NCI-H1436 treated with DMSO at 0.1 percent for 48 hours (cell line): Measurements from ENCODE around the gene WSB2.
"Not testable (repeated sequence)": the region's sequence is repeated elsewhere in the genome, so short reads cannot be mapped to it uniquely, and the experiment has no call there.

Source experiments
- DNase-seq: peaks from one replicate; lab custom pipeline; 2025; lab: John Stamatoyannopoulos, UW

The WSB2 gene

GRCh38 chr12:118035190-118036041 is 25.6 kb downstream of the WSB2 start:
- DNase-seq = no peak

DNA sequence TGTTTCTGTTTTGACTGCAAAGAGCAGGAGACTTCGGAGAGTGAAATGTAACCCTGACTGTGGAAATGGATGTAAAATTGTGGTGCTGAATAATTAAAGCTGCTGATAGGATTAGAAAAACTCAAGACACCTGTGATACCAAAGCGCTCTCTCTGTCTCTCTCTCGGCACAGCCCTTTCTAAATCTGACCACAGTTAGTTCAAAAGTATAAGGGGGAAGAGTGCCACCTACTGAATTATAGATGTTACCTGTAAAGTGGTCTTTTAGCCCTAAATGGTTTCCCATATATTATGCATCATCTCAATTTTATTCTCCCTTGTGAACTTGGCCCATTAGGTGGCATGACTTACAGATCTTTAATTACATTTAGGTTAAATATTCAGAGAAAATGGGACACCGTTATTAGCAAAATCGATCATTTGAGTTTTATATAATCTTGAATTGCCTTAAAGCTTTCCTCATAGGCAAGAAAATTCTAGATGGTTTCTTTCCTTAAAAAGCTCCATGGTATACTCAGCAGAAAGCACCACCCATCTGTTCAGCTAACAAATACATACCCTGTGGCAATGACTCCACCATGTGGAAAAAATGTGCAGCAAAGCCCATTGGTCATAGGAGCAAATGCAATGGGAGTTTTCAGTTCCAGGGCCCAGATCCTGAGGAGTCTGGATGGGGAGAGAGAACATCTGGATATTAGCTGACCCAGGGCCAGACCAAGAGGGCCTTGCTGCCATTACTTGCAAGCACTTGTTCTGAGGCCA is 26.4 kb downstream of the WSB2 start:
- DNase-seq = no peak

DNA sequence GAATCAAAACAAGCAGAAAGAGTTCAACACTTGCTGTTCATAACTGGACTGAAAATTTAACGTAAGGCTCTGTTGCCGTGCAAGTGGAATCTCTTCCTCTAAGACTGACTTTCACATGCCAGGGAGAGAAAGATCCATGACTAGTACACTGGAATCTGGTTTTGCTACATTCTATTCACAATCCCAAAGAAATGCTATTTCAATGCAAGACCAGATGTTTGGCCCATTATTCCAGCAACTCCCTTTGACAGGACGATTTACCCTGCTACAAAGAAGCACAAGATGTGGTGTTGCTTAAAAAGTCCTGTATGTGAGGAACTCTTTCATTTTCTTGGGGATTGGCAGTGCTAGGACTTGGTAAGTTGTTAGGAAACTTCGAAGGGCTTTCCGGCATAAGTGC is 27.1 kb downstream of the WSB2 start:
- DNase-seq = no peak

DNA sequence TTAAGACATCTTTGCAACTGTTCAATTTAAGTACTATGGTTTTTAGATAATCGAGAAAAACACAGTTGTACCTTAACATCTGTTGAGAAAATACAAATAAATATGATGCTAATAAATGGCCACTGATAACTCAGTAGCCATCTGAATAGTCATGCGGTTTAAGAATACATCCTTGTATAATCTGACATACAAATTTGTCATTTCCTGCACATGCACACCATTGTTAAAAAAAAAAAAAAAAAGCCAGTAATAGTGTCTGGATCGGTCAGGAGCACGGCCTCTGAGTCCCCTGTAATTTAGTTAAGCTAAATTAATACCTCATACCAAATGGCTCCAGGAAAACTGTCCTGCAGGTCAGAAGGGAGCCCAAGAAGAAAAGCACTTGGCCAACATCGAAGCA is 27.7 kb downstream of the WSB2 start:
- DNase-seq = no peak

DNA sequence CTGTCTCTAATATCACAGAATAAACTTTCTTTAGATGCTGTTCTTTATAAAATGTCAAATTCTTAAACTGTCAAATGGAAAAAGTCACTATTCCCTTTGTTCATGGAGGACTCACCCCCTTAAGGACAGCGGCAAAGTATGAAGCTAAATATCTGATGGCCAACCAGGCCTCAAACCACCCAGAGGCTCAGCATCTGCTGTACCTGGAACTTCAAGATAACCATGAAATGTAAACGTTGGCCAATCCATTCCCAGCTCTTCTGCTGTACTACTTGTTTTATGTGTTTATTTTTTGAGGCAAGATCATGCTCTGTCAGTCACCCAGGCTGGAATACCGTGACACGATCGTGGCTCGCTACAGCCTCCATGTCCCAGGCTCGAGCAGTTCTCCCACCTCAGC is 28.8 kb downstream of the WSB2 start:
- no peak for DNase-seq

GRCh38 chr12:118029166-118029565 is 31.8 kb downstream of the WSB2 start:
- no peak for DNase-seq

- DNase-seq = no peak
These were observed 35.8 kb downstream of the WSB2 start for GRCh38 chr12:118025168-118025567.

DNA sequence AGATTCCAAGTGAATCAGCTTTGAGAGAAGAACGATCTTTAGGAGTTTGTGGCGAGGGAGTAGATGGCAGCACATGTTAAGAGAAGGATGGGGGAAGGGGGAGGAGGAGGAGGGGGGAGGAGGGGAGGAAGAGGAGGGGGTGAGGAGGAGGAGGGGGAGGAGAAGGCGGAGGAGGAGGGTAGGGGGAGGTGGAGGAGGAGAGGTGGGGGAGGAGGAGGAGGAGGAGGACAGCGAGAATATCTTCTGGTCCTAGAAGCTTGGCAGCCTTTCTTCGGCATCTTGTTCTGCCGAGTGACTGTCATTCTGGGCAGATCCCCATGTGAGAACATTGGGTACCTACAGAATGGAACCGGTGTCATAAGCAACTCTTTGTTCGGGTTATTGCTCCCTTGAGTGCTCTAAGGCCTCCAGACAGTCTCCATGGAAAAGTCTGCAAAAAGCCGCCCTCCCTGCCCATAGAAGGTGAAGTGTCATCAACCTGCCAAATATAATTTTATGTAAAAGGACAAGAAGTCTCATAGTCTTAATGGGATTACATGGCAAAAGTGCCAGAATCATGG is 37.6 kb downstream of the WSB2 start:
- DNase-seq = no peak

GRCh38 chr12:118022728-118023109 is 38.3 kb downstream of the WSB2 start:
- no peak for DNase-seq

DNA sequence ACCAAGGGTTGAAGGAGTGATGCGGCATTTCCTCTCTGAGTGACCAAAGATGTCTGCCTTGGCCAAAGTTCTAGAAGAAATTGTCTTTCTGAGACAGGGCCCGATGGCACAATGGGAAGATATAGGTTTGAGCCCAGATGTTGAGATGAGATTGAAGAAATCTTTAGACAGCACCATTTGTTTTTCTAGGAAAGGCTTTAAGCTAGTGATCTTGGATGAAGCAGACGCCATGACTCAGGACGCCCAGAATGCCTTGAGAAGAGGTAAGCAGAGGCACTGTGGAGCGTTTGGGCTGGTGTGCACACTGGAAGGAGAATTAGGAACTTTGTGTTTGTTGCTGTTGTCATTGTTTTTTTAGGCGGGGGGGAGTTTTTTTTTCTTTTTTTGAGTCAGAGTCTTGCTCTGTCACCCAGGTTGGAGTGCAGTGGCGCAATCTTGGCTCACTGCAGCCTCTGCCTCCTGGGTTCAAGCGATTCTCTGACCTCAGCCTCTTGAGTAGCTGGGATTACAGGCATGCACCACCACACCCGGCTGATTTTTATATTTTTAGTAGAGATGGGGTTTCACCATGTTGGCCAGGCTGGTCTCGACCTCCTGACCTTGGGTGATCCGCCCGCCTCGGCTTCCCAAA is 38.8 kb downstream of the WSB2 start:
- DNase-seq = not testable (repeated sequence)

DNA sequence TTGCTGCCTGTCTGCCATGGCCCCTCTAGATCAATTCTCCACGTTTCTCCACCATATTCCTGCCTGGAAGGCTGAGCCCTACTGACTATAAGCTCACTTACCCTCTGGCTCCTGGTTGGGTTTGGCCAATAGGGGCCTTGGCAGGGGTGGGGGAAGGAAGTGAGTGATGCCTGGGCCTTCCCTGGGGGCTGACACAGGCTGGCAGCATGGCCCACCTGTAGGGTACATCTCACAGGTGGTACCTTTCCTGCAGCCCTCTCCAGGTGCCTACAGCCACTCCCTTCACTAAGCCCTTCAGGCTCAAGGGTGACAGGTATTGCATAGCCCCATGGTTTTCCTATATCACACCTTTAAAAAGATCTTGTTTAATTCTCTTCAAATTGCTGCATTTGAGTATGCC is 40.9 kb downstream of the WSB2 start:
- DNase-seq = no peak

GRCh38 chr12:118017926-118018325 is 43.1 kb downstream of the WSB2 start:
- no peak for DNase-seq

DNA sequence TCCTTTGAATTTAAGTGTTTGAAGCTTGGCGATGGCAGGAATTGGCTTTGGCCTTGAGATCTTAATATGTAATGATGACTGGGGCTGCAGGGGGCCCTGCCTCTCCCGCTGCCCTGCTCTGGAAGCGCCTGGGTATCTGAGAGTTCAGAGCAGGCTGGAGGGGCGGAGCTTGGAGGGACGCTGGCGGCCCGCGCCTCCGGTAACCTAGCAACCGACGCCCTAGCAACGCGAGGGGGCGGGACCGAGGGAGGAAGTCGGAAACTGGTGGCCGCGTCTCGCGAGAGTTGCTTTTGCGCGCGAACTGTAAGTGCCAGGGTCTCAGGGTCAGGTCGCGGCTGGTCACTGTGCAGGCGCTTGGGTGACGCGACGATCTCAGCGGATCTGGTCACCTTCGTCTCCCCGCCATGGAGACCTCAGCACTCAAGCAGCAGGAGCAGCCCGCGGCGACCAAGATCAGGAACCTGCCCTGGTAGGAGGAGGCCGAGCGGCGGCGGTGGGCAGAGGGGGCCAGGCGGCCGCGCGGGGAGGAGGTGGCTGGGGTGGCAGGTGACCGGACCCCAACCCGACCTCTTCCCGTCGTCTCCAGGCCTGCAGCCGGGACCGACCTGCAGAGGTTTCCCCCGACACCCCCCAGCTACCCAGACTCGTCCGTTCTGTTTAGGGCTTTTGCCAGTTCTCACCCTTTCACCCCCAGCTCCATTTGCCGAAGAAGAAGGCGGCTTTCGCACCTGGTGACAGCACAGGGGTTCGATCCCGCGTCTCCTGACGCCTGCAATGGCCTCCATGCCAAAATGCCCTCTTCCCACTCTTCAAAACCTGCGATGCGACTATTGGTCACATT is 44.3 kb downstream of the WSB2 start, which contains the start of gene RFC5:
Gene RFC5 (plus strand): TSS at position 280 of the 841 bp plus-strand sequence. CDS start 125 bp downstream, at position 405.
- DNase-seq = peak; percentile 81

DNA sequence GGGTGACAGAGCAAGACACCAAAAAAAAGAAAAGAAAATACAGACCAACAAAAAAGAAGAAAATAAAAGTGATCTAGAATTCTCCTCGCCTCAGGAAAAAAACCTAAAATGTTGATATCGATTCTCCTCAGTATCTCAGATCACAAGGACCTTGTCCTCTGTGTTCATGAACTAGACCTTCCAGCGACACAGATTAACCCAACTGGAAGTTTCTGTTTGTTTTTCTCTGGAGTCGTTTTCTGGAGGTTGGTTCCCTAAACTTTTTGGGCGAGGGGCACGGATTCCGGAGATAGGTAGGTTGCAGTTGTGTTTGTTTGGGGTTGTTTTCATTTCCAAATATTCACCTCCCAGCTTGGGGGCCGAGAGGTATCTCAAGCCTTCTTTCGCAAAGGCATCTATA is 45.0 kb downstream of the WSB2 start:
- DNase-seq = no peak

- no peak for DNase-seq
These were observed 45.7 kb downstream of the WSB2 start for GRCh38 chr12:118015306-118015705.

DNA sequence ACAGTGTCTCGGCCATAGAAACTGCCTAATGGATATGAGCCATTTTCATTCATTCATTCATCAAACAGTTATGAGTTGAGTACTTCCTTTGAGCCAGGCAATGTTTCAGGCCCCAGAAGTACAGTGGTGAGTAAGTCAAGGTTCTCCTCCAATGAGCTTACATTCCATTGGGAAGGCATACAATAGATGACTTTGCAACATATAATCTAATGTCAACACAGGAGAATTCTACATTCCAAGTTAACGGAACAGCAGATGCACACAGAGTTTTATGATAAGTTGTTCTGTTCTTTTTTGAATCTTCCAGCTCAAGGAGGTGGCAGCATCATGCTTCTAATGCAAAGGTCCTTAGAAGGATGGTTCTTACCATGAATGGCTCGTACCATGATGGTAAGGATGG is 47.7 kb downstream of the WSB2 start:
- DNase-seq = no peak

- no peak for DNase-seq
These were observed 49.0 kb downstream of the WSB2 start for GRCh38 chr12:118011961-118012360.

DNA sequence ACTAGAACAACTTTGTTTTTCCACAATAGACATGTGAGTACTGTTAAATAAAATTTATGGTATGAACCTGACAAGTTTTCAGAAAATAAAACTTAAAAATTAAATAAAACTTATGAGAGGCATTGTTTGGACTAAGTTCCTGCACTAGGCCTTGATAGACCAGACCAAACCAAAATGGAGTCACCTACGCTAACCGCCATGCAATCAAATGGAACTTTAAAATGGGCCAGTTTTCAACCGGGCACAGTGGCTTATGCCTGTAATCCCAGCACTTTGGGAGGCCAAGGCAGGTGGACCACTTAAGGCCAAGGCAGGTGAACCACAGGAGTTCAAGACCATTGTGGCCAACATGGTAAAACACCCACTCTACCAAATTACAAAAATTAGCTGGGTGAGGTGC is 49.6 kb downstream of the WSB2 start:
- DNase-seq = no peak

DNA sequence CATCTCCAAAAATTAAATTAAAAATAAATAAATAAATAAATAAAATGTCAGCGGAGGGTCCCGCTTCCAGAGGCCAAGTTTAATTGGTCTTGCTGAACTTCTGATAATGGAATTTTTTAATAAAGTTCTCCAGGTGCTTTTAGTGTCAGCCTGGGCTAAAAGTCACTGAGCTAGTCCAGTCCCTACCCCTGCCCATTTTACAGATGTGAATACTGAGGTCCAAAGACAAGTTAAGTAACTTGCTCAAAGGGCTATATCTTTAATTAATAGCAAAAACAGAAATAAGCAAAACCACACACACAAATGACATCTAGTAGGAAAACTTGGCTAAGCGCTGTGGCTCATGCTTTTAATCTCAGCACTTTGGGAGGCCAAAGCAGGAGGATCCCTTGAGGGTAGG is 50.1 kb downstream of the WSB2 start:
- no peak for DNase-seq

DNA sequence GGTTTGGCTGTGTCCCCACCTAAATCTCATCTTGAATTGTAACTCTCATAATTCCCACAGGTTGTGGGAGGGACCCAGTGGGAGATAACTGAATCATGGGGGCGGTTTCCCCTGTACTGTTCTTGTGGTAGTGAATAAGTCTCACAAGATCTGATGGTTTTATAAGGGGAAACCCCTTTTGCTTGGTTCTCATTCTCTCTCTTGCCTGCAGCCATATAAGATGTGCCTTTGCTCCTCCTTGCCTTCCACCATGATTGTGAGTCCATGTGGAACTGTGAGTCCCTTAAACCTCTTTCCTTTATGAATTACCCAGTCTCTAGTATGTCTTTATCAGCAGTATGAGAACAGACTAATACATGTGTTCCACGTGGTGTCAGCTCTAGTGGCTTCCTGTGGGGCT is 61.2 kb downstream of the WSB2 start:
- not testable (repeated sequence) for DNase-seq

DNA sequence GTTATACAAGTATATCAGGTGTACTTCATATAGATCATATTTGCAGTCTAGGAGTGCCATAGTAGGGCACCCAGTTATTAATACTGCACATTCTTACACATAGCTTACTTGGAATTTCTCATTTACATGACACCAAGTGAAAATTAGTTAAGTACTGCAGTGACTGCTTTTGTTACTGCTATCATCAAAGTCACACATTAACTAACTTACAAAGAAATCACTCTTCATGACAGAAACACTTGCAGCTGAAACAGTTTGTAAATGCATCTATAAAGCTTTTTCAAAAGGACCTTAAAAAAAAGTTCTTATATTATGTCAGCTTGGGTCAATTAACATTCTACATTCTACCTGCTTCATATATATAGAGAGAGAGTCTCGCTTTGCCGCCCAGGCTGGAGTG is 62.3 kb downstream of the WSB2 start:
- no peak for DNase-seq
